WTC11 (cell line): ENCODE results near the gene SMCO1. TPM values are rescaled to one million over a fixed set of nuclear protein-coding genes. Genes with fewer than 3 reads are reported as not detected.
"Not testable (repeated sequence)": the region's sequence is repeated elsewhere in the genome, so short reads cannot be mapped to it uniquely, and the experiment has no call there.

ENCODE experiments used
- ATAC-seq: fragments of 200-7000 bp; cut with Tn5 transposase; 2 replicates; pipeline ENCODE4 v1.10.0; 2021; ENCODE audit warnings: mild to moderate bottlenecking, moderate library complexity
- CTCF ChIA-PET: fragments of 300-600 bp; sonication (Branson Sonifier 250); formaldehyde crosslinking; loops from one replicate; lab custom pipeline; 2021; ENCODE audit warnings: antibody characterized with exemption; lab: Charles Lee
- POLR2A ChIA-PET: fragments of 350-600 bp; sonication (Branson Sonifier 250); formaldehyde crosslinking; loops from one replicate; lab custom pipeline; 2021; ENCODE audit warnings: antibody characterized with exemption; lab: Charles Lee
- DNase-seq: peaks from one replicate; pipeline ENCODE4 v3.0.0; 2021; ENCODE audit warnings: low spot score
- H3K27ac Mint-ChIP-seq: 2 replicates; pipeline ENCODE4 v1.8.0; 2021; ENCODE audit warnings: mixed read lengths
- H3K27me3 Mint-ChIP-seq: 2 replicates; pipeline ENCODE4 v1.8.0; 2021; ENCODE audit warnings: low read depth, mild to moderate bottlenecking, moderate library complexity, mixed read lengths
- H3K36me3 Mint-ChIP-seq: 2 replicates; pipeline ENCODE4 v1.8.0; 2021; ENCODE audit warnings: mixed read lengths
- H3K4me1 Mint-ChIP-seq: 2 replicates; pipeline ENCODE4 v1.8.0; 2022; ENCODE audit warnings: mixed read lengths
- H3K4me3 Mint-ChIP-seq: 2 replicates; pipeline ENCODE4 v1.8.0; 2021; ENCODE audit warnings: mild to moderate bottlenecking, moderate library complexity, mixed read lengths
- H3K9me3 Mint-ChIP-seq: 2 replicates; pipeline ENCODE4 v1.8.0; 2021; ENCODE audit warnings: mixed read lengths
- ELF4 ChIP-seq: sonication (generic); formaldehyde crosslinking; IDR thresholded peaks from 2 replicates; pipeline ENCODE4 v1.8.1; 2022; ENCODE audit warnings: low read depth, mild to moderate bottlenecking, moderate library complexity, missing genetic modification reagents
- ETV6 ChIP-seq: sonication (generic); formaldehyde crosslinking; IDR thresholded peaks from 2 replicates; pipeline ENCODE4 v1.8.1; 2022; ENCODE audit warnings: mild to moderate bottlenecking, missing genetic modification reagents
- GABPB1 ChIP-seq: sonication (generic); formaldehyde crosslinking; IDR thresholded peaks from 2 replicates; pipeline ENCODE4 v1.8.1; 2023; ENCODE audit warnings: mild to moderate bottlenecking, missing genetic modification reagents
- HMGA2 ChIP-seq: fragments of 250-450 bp; sonication (Bioruptor Pico); IDR thresholded peaks from 2 replicates; pipeline ENCODE4 v1.4.0; 2021; ENCODE audit warnings: mild to moderate bottlenecking, moderate library complexity
- IRF1 ChIP-seq: sonication (generic); formaldehyde crosslinking; IDR thresholded peaks from 2 replicates; pipeline ENCODE4 v1.8.0; 2023; ENCODE audit warnings: missing genetic modification reagents
- IRF2 ChIP-seq: sonication (generic); formaldehyde crosslinking; IDR thresholded peaks from 2 replicates; pipeline ENCODE4 v1.8.0; 2022; ENCODE audit warnings: low read depth, missing genetic modification reagents, borderline replicate concordance
- JAZF1 ChIP-seq: fragments of 250-450 bp; sonication (Bioruptor Pico); IDR thresholded peaks from 2 replicates; pipeline ENCODE4 v1.9.0; 2021; ENCODE audit warnings: moderate library complexity, mild to moderate bottlenecking, inconsistent platforms
- MYBL2 ChIP-seq: sonication (generic); formaldehyde crosslinking; IDR thresholded peaks from 2 replicates; pipeline ENCODE4 v1.8.1; 2023; ENCODE audit warnings: mild to moderate bottlenecking, moderate library complexity, missing genetic modification reagents
- NFATC4 ChIP-seq: fragments of 250-450 bp; sonication (Bioruptor Pico); IDR thresholded peaks from 2 replicates; pipeline ENCODE4 v1.9.0; 2021; ENCODE audit warnings: mild to moderate bottlenecking
- NR1H2 ChIP-seq: sonication (generic); formaldehyde crosslinking; IDR thresholded peaks from 2 replicates; pipeline ENCODE4 v1.9.0; 2021; ENCODE audit warnings: mild to moderate bottlenecking, moderate library complexity, missing genetic modification reagents
- PREB ChIP-seq: sonication (generic); formaldehyde crosslinking; IDR thresholded peaks from 2 replicates; pipeline ENCODE4 v1.8.1; 2022; ENCODE audit warnings: mild to moderate bottlenecking, missing genetic modification reagents, moderate library complexity, borderline replicate concordance
- SMAD4 ChIP-seq: sonication (generic); formaldehyde crosslinking; IDR thresholded peaks from 2 replicates; pipeline ENCODE4 v1.8.0; 2022; ENCODE audit warnings: mild to moderate bottlenecking, missing genetic modification reagents
- TCF7 ChIP-seq: sonication (generic); formaldehyde crosslinking; IDR thresholded peaks from 2 replicates; pipeline ENCODE4 v1.8.0; 2022; ENCODE audit warnings: mild to moderate bottlenecking, low read depth, missing genetic modification reagents, moderate library complexity
- TP53 ChIP-seq: sonication (generic); formaldehyde crosslinking; IDR thresholded peaks from 2 replicates; pipeline ENCODE4 v1.8.1; 2023; ENCODE audit warnings: mild to moderate bottlenecking, missing genetic modification reagents
- ZNF423 ChIP-seq: fragments of 250-450 bp; sonication (Bioruptor Pico); IDR thresholded peaks from 2 replicates; pipeline ENCODE4 v2.1.2; 2022; ENCODE audit warnings: mild to moderate bottlenecking, moderate library complexity
- total RNA-seq: library from RNA; stranded (reverse); gene quantifications from 3 replicates; pipeline ENCODE4 v1.2.3, GENCODE V29; 2021

The SMCO1 gene
- total RNA-seq, 1 experiment from 2014 or later: not detected

- ATAC-seq (no peak), DNase-seq (no peak)
- H3K36me3 Mint-ChIP-seq: peaks cover 17% of the 10 kb centered on the region
- ChIA-PET POLR2A (no interaction called here), CTCF (interaction anchor here (0.8 to 2.9 kb wide), 2 partner anchors 26 to 55 kb away, joined by 3 to 10 read pairs; no protein-coding TSS in a partner anchor)
- peaks cover 19% of the 10 kb centered on the region for H3K9me3 Mint-ChIP-seq
- no peaks in the 10 kb centered on the region for H3K4me1 Mint-ChIP-seq
- no peak for TF ChIP-seq IRF1 (CRISPR knock-in tag)
- no peak overlapping the region for H3K27ac Mint-ChIP-seq
- no peak overlapping the region for H3K4me3 Mint-ChIP-seq
- peaks cover 2% of the 10 kb centered on the region; the same call in 1 of the 2 replicates for H3K27me3 Mint-ChIP-seq
Observed at GRCh38 chr3:196554205-196554604, 39.1 kb upstream of the SMCO1 start.

- DNase-seq (no peak), ATAC-seq (no peak)
- Mint-ChIP-seq H3K4me3 (no peak overlapping the region), H3K27me3 (peaks cover 5% of the 10 kb centered on the region; the same call in 1 of the 2 replicates), H3K36me3 (peaks cover 19% of the 10 kb centered on the region), H3K27ac (no peak overlapping the region), H3K4me1 (no peaks in the 10 kb centered on the region), H3K9me3 (peaks cover 21% of the 10 kb centered on the region)
- CTCF ChIA-PET: no interaction called here
- POLR2A ChIA-PET: no interaction called here
- TF ChIP-seq TP53: no peak
- no peak for TF ChIP-seq PREB
- no peak for TF ChIP-seq ZNF423 (CRISPR knock-in tag)
- no peak for TF ChIP-seq TCF7
- TF ChIP-seq NFATC4 (CRISPR knock-in tag): no peak
- no peak for TF ChIP-seq ETV6 (CRISPR knock-in tag)
- no peak for TF ChIP-seq NR1H2
- TF ChIP-seq IRF2 (CRISPR knock-in tag): no peak
- no peak for TF ChIP-seq GABPB1
- TF ChIP-seq IRF1 (CRISPR knock-in tag): no peak
- TF ChIP-seq SMAD4 (CRISPR knock-in tag): no peak
- TF ChIP-seq MYBL2 (CRISPR knock-in tag): no peak
- no peak for TF ChIP-seq ELF4 (CRISPR knock-in tag)
Observed at GRCh38 chr3:196553551-196553950, 38.4 kb upstream of the SMCO1 start.

GRCh38 chr3:196552253-196552652 is 37.1 kb upstream of the SMCO1 start:
- Mint-ChIP-seq H3K4me3 (no peak overlapping the region), H3K4me1 (no peaks in the 10 kb centered on the region), H3K9me3 (peaks cover 33% of the 10 kb centered on the region), H3K27me3 (peaks cover 10% of the 10 kb centered on the region; the same call in 1 of the 2 replicates), H3K36me3 (peaks cover 26% of the 10 kb centered on the region), H3K27ac (no peak overlapping the region)
- ChIA-PET CTCF (no interaction called here), POLR2A (no interaction called here)
- DNase-seq (no peak), ATAC-seq (no peak)
- TF ChIP-seq JAZF1 (CRISPR knock-in tag) (no peak), HMGA2 (CRISPR knock-in tag) (peak; percentile 91)

GRCh38 chr3:196550172-196550571 is 35.0 kb upstream of the SMCO1 start:
- H3K27ac Mint-ChIP-seq, H3K4me1 Mint-ChIP-seq, CTCF ChIA-PET, DNase-seq, H3K4me3 Mint-ChIP-seq, ATAC-seq, POLR2A ChIA-PET: not testable (repeated sequence)
- peaks cover 27% of the 10 kb centered on the region for H3K36me3 Mint-ChIP-seq
- H3K9me3 Mint-ChIP-seq: peaks cover 35% of the 10 kb centered on the region
- H3K27me3 Mint-ChIP-seq: peaks cover 10% of the 10 kb centered on the region; the same call in 1 of the 2 replicates

- POLR2A ChIA-PET, H3K27ac Mint-ChIP-seq, H3K4me1 Mint-ChIP-seq, H3K4me3 Mint-ChIP-seq, DNase-seq, ATAC-seq, CTCF ChIA-PET: not testable (repeated sequence)
- Mint-ChIP-seq H3K36me3 (peaks cover 27% of the 10 kb centered on the region), H3K9me3 (peaks cover 39% of the 10 kb centered on the region), H3K27me3 (peaks cover 10% of the 10 kb centered on the region; the same call in 1 of the 2 replicates)
Observed at GRCh38 chr3:196549312-196549711, 34.2 kb upstream of the SMCO1 start.
